SK-N-SH (cell line): ENCODE results near the gene MAGI2. TPM values are rescaled to one million over a fixed set of nuclear protein-coding genes. Genes with fewer than 3 reads are reported as not detected.

Experiments
- CTCF ChIA-PET: fragments of 300-600, 350-600 bp; formaldehyde crosslinking; extraction: SDS; loops from one replicate; lab custom pipeline; 2021; lab: Yijun Ruan, JAX
- POLR2A ChIA-PET: fragments of 350-600 bp; sonication (Branson Sonifier 250); formaldehyde crosslinking; extraction: SDS; loops from one replicate; lab custom pipeline; 2020; ENCODE audit warnings: antibody characterized with exemption, inconsistent platforms; lab: Yijun Ruan, JAX
- DNase-seq: peaks from one replicate; pipeline ENCODE4 v3.0.0; 2012
- H2AFZ ChIP-seq: fragments of 200-600 bp; sonication (generic); 2 replicates; pipeline ENCODE4 v1.8.1; 2016; ENCODE audit warnings: antibody characterized with exemption, mild to moderate bottlenecking, low read depth
- H3F3A ChIP-seq: fragments of 200-600 bp; sonication (generic); replicated peaks from 2 replicates; pipeline ENCODE3; 2016; ENCODE audit warnings: antibody characterized with exemption, mild to moderate bottlenecking; ENCODE audit not compliant: insufficient read depth
- H3K27ac ChIP-seq, 2 experiments: fragments of 200-500 bp in 1 of 2; fragments of 200-600 bp in 1 of 2; sonication (Bioruptor generic) in 1 of 2; sonication (generic), shearing (Covaris generic) in 1 of 2; 2 replicates each; pipeline versions ENCODE4 v1.5.1 to v1.6.1; 2014 to 2016; ENCODE audit warnings: low read depth in 2 of 2, inconsistent platforms in 1 of 2, low read length in 1 of 2, mild to moderate bottlenecking in 1 of 2, mixed read lengths in 1 of 2
- H3K27me3 ChIP-seq: fragments of 200-600 bp; sonication (generic), shearing (Covaris generic); 2 replicates; pipeline ENCODE4 v1.6.1; 2016; ENCODE audit warnings: mixed run types; ENCODE audit not compliant: insufficient read depth
- H3K36me3 ChIP-seq, 2 experiments: fragments of 200-500 bp in 1 of 2; fragments of 200-600 bp in 1 of 2; sonication (Bioruptor generic) in 1 of 2; sonication (generic) in 1 of 2; replicated peaks in 1 of 2; 2 replicates each; pipeline versions ENCODE3 to v1.5.1; 2014 to 2016; ENCODE audit warnings: low read length in 1 of 2, mild to moderate bottlenecking in 1 of 2; ENCODE audit not compliant: insufficient read depth in 2 of 2, control insufficient read depth in 1 of 2
- H3K4me1 ChIP-seq, 2 experiments: fragments of 200-500 bp in 1 of 2; fragments of 200-600 bp in 1 of 2; sonication (Bioruptor generic) in 1 of 2; sonication (generic), shearing (Covaris generic) in 1 of 2; 2 replicates each; pipeline versions ENCODE4 v1.5.1 to v1.6.1; 2014 to 2016; ENCODE audit warnings: low read depth in 1 of 2, low read length in 1 of 2, mixed run types in 1 of 2; ENCODE audit not compliant: insufficient read depth in 2 of 2, control insufficient read depth in 1 of 2
- H3K4me2 ChIP-seq: fragments of 200-600 bp; sonication (generic), shearing (Covaris generic); 2 replicates; pipeline ENCODE4 v1.6.1; 2017; ENCODE audit warnings: mixed run types
- H3K4me3 ChIP-seq, 2 experiments: fragments of 200-500 bp in 1 of 2; fragments of 200-600 bp in 1 of 2; sonication (Bioruptor generic) in 1 of 2; sonication (generic), shearing (Covaris generic) in 1 of 2; 2 replicates each; pipeline versions ENCODE4 v1.5.1 to v1.8.1; 2014 to 2016; ENCODE audit warnings: low read depth in 2 of 2, inconsistent platforms in 1 of 2, low read length in 1 of 2, mild to moderate bottlenecking in 1 of 2, mixed read lengths in 1 of 2, moderate library complexity in 1 of 2
- H3K79me2 ChIP-seq: fragments of 200-600 bp; sonication (generic); 2 replicates; pipeline ENCODE4 v1.8.1; 2017; ENCODE audit warnings: mild to moderate bottlenecking; ENCODE audit not compliant: insufficient read depth
- H3K9ac ChIP-seq: fragments of 200-600 bp; sonication (generic); 2 replicates; pipeline ENCODE4 v1.6.1; 2017; ENCODE audit warnings: mixed run types
- H3K9me2 ChIP-seq: fragments of 200-600 bp; sonication (generic); 2 replicates; pipeline ENCODE4 v1.6.1; 2017; ENCODE audit warnings: mixed run types
- H3K9me3 ChIP-seq: fragments of 200-600 bp; sonication (generic); 2 replicates; pipeline ENCODE4 v1.6.1; 2017; ENCODE audit warnings: mixed run types, mild to moderate bottlenecking, moderate library complexity
- H4K20me1 ChIP-seq: fragments of 200-600 bp; sonication (generic); 2 replicates; pipeline ENCODE4 v1.6.1; 2017; ENCODE audit warnings: mild to moderate bottlenecking, mixed run types; ENCODE audit not compliant: insufficient read depth
- FOSL2 ChIP-seq: IDR thresholded peaks from 2 replicates; pipeline ENCODE4 v1.4.0; 2012; ENCODE audit warnings: low read depth, mild to moderate bottlenecking, moderate library complexity, borderline replicate concordance
- FOXJ3 ChIP-seq: sonication (generic); formaldehyde crosslinking; IDR thresholded peaks from 2 replicates; pipeline ENCODE4 v1.5.1; 2020; ENCODE audit warnings: mild to moderate bottlenecking, missing genetic modification reagents
- GABPA ChIP-seq: IDR thresholded peaks from 2 replicates; pipeline ENCODE4 v1.4.0; 2012; ENCODE audit warnings: low read depth, mild to moderate bottlenecking
- MXI1 ChIP-seq: IDR thresholded peaks from 2 replicates; pipeline ENCODE4 v1.6.1; 2012; ENCODE audit warnings: mild to moderate bottlenecking, low read depth, low read length, improper control_type of control experiment
- NFIC ChIP-seq: IDR thresholded peaks from 2 replicates; pipeline ENCODE4 v1.4.0; 2012; ENCODE audit warnings: borderline replicate concordance
- PBX3 ChIP-seq: IDR thresholded peaks from 2 replicates; pipeline ENCODE4; 2012
- POLR2AphosphoS5 ChIP-seq: IDR thresholded peaks from 2 replicates; pipeline ENCODE4 v1.6.1; 2012; ENCODE audit warnings: low read depth, low read length
- RAD21 ChIP-seq: IDR thresholded peaks from 2 replicates; pipeline ENCODE4 v1.6.1; 2012; ENCODE audit warnings: mild to moderate bottlenecking, low read length
- SIN3A ChIP-seq: IDR thresholded peaks from 2 replicates; pipeline ENCODE4 v1.6.1; 2012; ENCODE audit warnings: low read depth, mild to moderate bottlenecking, low read length, moderate library complexity, borderline replicate concordance
- TCF12 ChIP-seq: IDR thresholded peaks from 2 replicates; pipeline ENCODE4 v1.4.0; 2012
- TEAD4 ChIP-seq: IDR thresholded peaks from 2 replicates; pipeline ENCODE4 v1.4.0; 2012; ENCODE audit warnings: mild to moderate bottlenecking, borderline replicate concordance; ENCODE audit not compliant: insufficient read depth
- YY1 ChIP-seq: IDR thresholded peaks from 2 replicates; pipeline ENCODE4 v1.4.0; 2012; ENCODE audit warnings: low read depth, mild to moderate bottlenecking
- WGBS: methylation state at CpG from one replicate; pipeline ENCODE4 v1.1.6; 2017; ENCODE audit warnings: low lambda C conversion rate; 5-methylcytosine and 5-hydroxymethylcytosine counted together
- polyA plus RNA-seq, 3 experiments: library from polyadenylated mRNA; depleted of rRNA; stranded (reverse); fragments of >200 nt; gene quantifications; 2 replicates each; pipeline ENCODE4 v1.2.3, GENCODE V29; 2012
- TF ChIP-seq, protein P1 (sequence below): IDR thresholded peaks from 2 replicates; pipeline ENCODE4 v1.4.0; 2012; ENCODE audit warnings: low read depth
- TF ChIP-seq, protein P2 (sequence below): IDR thresholded peaks from 2 replicates; pipeline ENCODE4 v1.4.0; 2012; ENCODE audit warnings: low read depth, borderline replicate concordance

MAGI2 gene
- polyA plus RNA-seq, 1 of the 3 experiments (the other 2 are of a cell fraction) = 1.1 TPM

DNA sequence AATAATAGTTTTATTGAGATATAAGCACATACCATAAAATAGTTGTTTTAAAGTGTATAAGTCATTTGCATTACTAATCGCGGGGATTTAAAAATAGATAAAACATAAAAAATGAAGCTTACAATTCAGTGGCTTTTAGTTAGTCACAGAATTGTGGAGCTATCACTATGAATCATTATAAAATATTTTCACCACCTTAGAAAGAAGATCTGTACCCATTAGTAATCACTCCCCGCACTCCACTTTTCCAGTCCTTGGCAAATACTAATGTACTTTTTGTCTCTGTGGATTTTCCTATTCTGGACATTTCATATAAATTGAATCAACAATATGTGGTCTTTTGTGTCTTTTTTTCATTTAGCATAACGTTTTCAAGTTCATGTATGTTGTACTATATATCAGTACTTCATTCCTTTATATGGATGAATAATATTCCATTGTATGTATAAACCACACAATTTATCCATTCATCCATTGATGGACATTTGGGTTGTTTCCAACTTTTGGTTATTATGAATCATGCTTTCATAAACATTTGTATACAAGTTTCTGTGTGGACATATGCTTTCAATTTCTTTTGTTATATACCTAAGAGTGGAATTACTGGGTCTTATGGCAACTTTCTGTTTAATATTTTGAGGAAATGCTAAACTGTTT lies 162.5 kb downstream of the MAGI2 start (continued):
- TF ChIP-seq, protein P1, sequence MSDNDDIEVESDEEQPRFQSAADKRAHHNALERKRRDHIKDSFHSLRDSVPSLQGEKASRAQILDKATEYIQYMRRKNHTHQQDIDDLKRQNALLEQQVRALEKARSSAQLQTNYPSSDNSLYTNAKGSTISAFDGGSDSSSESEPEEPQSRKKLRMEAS = no peak
- TF ChIP-seq YY1 (no peak), FOXJ3 (CRISPR knock-in tag) (no peak), SIN3A (no peak)

DNA sequence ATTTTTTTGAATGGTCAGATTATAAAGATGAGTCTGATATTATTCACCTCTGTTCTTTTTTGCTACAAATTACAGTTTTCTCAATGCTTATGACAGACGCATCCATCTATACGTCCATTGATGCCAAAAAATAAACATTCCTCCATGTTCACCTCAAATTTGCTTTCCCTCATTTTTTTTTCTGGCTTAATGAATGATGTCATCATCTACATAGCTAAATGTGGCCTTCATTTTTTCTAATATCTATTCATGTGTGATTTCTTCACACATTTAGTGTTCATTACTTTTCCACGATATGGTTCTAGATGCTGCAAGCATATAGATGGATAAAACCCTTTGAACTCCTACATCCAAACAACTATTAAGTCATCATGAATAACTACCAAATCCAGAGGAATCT lies 163.1 kb downstream of the MAGI2 start:
- POLR2A ChIA-PET = no interaction called here
- Histone ChIP-seq H3K4me3 (no peak overlapping the region), H3K27me3 (no peaks in the 10 kb centered on the region)

More for the DNA sequence above, 163.1 kb downstream of the MAGI2 start:
- CTCF ChIA-PET = interaction anchor here (0.5 to 2.1 kb wide), 5 partner anchors 8 to 757 kb away, joined by 3 to 6 read pairs (median 4); no protein-coding TSS in a partner anchor
- TF ChIP-seq POLR2AphosphoS5 (no peak), TCF12 (no peak), GABPA (no peak), RAD21 (no peak), FOSL2 (no peak), MXI1 (no peak), TEAD4 (no peak), NFIC (no peak), PBX3 (no peak)
- TF ChIP-seq, protein P2, sequence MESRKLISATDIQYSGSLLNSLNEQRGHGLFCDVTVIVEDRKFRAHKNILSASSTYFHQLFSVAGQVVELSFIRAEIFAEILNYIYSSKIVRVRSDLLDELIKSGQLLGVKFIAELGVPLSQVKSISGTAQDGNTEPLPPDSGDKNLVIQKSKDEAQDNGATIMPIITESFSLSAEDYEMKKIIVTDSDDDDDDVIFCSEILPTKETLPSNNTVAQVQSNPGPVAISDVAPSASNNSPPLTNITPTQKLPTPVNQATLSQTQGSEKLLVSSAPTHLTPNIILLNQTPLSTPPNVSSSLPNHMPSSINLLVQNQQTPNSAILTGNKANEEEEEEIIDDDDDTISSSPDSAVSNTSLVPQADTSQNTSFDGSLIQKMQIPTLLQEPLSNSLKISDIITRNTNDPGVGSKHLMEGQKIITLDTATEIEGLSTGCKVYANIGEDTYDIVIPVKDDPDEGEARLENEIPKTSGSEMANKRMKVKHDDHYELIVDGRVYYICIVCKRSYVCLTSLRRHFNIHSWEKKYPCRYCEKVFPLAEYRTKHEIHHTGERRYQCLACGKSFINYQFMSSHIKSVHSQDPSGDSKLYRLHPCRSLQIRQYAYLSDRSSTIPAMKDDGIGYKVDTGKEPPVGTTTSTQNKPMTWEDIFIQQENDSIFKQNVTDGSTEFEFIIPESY = no peak
- TF ChIP-seq, all 33 proteins: peak for 0
- Histone ChIP-seq H3K9me3 (no peaks in the 10 kb centered on the region), H3K79me2 (no peaks in the 10 kb centered on the region), H3K36me3 (no peaks in the 10 kb centered on the region), H3K4me2 (no peak overlapping the region), H2AFZ (no peak overlapping the region), H3K4me1 (no peaks in the 10 kb centered on the region; a peak in 2 of 4 replicates), H3F3A (peaks cover 11% of the 10 kb centered on the region), H3K9ac (no peak overlapping the region), H3K9me2 (no peaks in the 10 kb centered on the region), H3K27ac (peak overlapping the region in 1 of 2 experiments; percentile 12; a peak in 2 of 4 replicates), H4K20me1 (no peaks in the 10 kb centered on the region)
- DNase-seq = no peak
- WGBS = 97% methylated on average over 3 of the region's 3 CpGs
